T follicular helper cell (primary cell): ENCODE results near the gene ZNF438.
"Not testable (repeated sequence)": the region's sequence is repeated elsewhere in the genome, so short reads cannot be mapped to it uniquely, and the experiment has no call there.

ENCODE experiments used
- DNase-seq: peaks from one replicate; pipeline ENCODE4 v3.0.0-alpha.2; 2020; ENCODE audit warnings: low read depth

Gene ZNF438

DNA sequence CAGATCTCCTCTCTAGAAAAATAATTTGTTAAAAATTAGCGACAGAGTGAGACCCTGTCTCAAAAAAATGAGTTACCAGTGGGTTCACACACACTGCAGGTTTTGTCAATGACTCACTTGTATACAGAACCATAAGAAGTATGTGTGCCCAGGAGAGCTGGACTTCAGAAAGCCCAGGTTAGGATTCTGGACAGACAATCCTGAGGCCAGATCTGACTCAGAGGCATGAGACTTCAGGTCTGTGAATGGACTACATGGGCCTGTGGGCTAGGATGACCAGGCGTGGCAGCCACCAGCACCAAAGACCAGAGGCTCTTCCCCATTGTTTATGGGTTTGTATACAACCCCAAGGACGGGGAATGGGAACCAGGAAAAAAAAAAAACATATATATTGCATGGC is 9.3 kb upstream of the ZNF438 start:
- DNase-seq = no peak

DNA sequence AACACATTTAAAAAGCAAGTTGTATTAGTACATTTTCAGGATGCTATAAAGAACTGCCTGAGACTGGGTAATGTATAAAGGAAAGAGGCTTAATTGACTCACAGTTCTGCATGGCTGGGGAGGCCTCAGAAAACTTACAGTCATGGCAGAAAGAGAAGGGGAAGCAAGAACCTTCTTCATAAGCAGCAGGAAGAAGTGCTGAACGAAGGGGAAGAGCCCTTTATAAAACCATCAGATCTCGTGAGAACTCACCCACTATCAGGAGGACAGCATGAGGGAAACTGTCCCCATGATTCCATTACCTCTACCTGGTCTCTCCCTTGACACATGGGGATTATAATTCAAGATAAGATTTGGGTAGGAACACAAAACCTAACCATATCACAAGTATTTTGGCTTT is 7.3 kb upstream of the ZNF438 start:
- not testable (repeated sequence) for DNase-seq

DNA sequence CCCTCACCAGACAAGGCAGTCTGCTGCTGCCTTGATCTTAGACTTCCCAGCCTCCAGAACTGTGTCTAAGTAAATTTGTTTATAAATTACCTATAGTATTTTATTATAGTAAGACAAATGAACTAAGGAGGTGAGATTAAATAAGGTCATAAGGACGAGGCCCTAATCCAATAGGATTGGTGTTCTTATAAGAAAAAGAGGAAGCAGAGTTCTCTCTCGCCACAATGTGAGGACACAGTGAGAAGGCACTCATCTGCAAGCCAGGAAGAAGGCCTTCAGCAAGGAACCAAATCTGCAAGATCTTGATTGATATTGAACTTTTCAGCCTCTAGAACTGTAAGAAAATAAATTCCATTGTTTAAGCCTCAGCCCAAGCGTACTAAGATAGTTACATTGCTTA is 6.1 kb upstream of the ZNF438 start:
- no peak for DNase-seq

DNA sequence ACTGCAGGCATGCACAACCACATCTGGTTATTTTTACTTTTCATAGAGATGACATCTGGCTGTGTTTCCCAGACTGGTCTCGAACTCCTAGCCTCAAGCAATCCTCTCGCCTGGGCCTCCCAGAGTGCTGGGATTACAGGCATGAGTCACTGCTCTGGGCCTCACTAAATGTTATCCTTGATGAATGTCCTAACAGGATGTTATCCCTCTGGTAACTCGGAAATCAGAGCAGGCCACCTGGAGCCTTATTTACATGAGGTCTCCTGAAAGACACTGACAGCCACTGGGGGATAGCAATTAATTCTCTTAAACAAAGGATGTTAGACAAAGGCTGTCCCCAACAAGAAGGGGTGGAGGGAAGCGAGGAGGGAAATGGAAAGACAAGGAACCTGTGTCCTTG is 4.5 kb upstream of the ZNF438 start:
- DNase-seq = no peak

DNA sequence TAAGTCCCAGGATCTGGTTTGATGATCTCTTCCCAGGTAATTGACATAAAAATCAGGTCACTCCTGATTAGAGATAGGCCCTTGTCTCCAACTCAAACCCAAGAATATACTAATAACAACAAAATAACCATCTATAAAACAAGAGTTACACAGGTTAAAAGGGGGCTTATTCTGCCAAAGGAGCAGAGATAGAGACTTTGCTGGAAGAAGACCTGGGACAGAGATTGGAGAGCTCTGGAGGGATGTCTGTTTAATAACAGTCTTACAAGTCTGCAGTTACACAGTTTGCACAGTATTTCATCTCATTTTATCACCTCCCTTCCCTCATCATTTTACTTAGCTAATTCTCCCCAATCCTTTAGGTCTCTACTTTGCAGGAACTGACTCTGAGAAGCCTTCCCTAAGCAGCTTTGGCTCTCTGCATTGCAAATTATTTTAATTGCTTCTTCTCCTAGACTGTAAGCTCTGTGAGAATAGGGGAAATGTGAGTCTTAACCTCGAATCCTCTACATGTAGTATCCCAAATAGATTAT is 3.7 kb upstream of the ZNF438 start:
- no peak for DNase-seq

DNA sequence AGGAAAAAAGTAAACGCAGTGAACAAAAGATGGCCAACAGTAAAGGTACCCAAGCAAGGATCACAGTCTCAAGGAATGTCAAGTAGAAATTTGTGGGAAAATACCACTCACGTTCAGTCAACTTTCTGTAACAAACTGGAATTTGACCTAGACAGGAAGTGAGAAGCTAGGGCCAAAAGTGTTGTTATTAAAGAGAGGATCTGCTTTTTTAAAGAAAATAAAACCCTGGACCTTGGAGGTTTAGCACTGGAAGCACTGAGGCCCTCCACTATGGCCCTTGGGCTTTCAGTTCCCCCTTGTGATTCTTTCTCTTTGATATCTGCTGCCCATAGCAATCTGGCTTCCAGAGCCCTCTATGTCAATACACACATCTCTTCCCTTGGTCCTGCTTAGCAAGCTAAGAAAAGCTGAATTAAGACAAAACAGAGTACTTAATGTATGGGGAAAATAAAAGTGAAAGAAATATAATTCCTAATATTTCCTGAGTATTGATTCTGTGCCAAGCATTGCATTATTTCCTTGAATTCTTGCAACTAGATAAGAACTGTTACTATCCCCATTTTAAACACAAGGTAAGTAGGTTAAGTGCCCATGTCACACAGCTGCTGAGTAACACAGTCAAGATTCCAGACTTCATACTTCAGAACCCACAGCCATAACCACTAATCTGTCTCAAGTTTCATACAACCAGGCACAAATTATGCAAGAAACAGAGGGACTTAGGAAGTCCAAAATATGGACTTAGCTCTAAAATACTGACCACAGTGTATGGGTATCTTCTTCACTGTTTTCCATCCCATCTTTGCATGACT is 2.6 kb upstream of the ZNF438 start:
- no peak for DNase-seq

DNA sequence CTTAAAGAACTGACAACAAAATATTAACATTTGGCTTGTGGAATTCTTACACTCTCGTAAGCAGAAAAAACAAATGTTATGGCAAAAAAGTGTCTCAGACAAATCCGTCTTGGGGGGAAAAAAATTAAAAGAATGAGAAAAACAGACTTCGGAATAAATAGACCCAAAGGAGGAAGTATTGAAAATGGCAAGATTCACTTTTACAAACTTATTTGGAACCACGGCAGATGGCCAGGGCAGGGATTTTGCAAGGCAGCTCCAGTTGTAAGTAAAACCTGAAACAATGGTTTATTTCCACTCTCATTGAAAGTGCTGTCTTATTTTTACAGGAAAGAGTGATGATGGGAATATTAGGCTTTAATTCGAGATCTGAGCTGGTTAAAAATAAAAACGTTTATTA is 1.5 kb upstream of the ZNF438 start:
- no peak for DNase-seq

DNA sequence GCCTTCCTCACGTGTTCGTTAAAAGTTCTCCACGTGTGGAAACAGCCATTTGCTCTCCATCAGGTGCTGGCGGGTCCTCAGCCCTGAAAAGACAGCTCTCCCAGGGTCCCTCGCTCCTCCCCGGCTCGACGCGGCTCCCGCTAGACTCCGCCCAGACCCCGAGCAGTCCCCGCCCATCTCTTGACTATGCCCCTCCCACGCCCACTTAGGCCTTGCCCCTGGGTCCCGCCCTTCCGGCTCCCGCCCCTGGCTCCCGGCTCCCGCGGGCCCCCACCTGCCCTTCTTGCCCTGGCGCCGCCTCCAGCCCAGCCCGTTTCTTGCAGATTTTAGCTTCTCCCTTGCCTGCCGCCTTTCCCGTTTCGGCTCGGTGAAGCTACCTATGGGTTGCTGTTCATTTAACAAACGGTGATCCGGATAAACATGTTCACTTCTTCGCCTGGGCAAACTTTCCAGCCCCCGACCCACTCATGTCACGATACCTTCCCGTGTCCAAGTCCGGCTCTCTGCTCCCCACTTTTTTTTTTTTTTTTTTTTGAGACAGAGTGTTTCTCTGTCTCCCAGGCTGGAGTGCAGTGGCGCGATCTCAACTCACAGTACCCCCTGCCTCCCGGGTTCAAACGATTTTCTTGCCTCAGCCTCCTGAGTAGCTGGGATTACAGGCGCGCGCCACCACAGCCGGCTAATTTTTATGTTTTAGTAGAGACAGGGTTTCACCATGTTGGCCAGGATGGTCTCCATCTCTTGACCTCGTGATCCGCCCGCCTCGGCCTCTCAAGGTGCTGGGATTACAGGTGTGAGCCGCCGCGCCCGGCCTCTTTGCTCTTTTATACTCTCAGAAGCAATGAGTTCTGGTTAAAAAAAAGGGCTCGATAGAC is 830 bp upstream of the ZNF438 start:
- peak; percentile 91 for DNase-seq

DNA sequence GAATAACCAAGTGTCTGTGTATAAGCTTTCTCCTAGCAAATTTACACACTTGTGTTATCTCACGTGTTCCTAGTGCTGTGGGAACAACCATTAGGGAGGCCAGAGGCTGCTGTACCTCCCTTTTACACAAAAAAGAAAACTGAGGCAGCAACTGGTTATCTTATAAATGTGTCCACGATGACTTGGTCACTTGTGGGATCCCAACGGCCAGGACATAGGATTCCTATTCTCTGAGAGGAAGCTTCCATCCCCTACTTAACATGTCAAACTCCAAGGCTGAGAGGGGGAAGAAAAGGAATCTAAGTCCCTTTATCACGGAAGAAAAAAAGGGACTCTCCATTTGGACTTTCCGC is 484 bp downstream of the ZNF438 start:
- no peak for DNase-seq

DNA sequence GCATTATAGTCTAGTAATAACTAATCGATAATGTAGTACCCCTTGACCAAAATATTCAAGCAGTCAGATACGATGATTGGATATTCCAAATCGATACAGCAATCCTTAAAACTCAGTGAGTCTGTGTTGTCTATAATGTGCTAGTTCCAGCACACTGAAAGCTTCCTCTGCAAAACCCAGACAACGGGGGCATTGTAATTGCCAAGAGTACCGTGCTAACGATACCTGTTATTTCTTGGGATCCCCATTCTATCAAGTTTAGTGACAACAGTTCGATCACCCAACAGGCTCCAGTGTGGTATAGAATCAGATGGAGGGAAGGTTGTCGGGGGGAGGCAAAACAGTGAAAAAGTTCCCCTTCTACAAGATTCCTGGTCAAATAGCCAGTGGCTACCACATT is 865 bp downstream of the ZNF438 start:
- DNase-seq = no peak

DNA sequence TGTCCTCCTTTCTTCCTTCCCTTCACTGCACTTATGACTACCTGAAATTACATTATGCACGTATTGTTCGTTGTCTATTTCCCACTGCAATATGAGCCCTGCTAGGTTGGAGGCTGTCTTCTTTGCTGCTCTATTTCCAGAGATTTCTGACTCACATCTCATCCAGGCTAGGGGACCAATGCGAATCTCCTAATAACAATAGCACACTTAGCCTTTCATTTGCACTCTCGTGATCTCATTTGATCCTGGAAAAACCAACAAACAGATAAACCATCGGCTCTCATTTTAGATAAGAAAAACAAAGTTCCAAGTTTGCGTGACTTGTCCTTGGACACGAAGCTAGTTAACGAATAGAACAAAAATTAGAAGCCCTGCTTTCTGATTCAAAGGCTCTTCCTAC is 1.4 kb downstream of the ZNF438 start:
- no peak for DNase-seq

DNA sequence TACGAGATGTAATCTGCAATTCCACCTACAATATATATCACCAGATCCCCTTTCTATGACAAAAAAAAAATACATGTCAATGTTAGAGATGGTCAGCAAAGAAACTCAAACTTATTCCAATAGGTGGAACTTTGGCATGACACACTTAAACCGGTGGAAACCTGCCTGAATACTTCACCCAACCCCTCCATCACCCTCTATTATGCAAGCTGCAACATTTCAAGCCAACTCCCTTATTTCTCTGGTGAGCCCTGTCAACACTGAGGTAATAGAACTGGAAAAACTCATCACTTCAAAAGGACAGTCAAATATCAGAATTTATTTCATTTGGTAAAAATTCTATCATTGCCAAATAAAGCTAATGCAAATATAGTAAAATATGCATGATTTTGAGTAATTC is 3.6 kb downstream of the ZNF438 start:
- DNase-seq = no peak

DNA sequence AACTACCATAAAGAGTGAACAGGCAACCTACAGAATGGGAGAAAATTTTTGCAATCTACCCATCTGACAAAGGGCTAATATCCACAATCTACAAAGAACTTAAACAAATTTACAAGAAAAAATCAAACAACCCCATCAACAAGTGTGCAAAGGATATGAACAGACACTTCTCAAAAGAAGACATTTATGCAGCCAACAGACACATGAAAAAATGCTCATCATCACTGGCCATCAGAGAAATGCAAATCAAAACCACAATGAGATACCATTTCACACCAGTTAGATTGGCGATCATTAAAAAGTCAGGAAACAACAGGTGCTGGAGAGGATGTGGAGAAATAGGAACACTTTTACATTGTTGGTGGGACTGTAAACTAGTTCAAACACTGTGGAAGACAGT is 5.4 kb downstream of the ZNF438 start:
- DNase-seq = not testable (repeated sequence)

DNA sequence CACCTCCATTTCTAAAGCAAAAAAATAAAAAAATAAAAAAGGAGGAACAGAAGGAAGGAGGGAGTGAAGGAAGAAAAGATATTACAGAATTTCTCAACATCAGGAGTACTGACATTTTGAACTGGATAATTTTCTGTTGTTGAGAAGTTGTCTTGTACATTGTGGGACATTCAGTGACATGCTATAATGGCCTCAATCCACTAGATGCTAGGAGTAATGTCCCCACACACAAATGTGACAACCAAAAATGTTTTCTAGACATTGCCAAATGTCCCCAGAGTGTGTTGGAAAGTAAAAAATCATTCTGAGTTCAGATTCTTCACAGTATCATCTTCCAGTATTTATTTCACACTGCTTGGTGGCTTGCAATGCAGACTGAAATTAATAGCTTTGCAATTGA is 6.5 kb downstream of the ZNF438 start:
- no peak for DNase-seq

DNA sequence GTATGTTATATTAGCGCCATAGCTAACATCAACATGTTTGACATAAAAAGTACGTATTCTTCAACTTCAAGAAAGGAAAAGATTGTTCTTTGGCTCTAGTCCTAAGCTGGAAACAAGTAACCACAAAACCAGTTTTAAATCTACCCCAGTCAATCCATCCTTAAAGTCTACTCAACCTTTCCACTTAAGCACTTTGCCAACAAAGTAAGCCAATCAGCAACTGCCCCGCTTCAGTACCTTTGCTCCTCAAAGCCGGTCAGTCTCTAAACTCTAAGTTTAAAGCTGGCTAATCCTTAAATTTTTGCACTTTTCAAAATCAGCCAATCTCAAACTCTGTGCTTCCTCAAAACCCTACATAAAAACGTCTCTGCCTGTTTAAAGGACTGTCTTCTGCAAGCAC is 8.1 kb downstream of the ZNF438 start:
- DNase-seq = no peak

DNA sequence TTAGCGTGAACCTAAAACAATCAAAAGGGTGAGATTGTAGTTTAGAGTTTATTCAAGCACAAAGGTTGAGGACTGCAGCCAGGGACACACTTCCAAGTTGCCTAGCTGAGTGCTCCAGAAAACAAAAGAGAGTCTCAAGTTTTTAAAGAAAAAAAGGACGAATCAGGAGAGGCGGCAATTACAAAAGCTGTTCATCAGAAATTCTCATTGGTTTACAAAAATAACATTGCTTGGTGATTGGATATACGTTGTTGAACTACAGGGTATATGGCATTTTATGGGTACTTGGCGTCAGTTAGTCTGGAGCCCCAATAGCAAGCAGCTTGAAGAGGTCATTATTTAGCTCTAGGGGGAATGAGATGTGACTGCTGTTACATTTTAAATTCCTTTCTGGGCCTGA is 11.5 kb downstream of the ZNF438 start:
- DNase-seq = no peak

DNA sequence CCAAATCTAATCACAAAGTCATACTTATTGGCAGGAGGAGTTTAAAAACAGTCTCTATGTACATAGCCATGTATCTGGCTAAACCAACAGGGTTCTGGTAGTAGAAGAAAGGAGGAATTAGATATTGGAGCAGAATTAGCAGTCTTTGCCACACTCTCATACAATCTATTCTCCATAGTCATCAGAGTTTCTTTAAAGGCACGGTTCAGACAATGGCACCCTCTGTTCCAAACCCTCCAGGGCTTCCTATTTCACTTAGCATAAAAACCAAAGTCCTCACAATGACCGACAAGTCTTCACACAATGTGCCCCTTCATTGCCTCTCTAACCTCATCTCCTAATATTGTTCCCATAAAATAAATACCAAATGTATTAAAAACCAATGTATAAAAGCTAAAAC is 12.7 kb downstream of the ZNF438 start:
- no peak for DNase-seq

DNA sequence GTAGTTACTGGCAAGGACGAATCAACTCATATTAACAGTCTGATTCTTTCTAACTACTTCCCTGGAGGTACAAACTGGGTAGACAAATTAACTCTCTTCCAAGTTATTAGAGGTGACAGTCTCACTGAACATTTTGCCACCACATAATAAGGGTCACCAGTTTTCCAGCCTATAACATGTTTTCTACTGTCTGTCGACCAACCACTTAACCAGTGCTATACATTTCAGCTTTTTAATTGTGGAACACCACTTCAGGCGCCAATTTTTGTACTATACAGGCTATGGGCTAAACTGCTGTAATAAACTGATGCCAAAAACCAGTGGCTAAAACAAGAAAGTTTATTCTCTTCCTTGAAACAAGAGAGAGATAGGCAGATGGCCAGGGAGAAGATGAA is 13.3 kb downstream of the ZNF438 start:
- no peak for DNase-seq

DNA sequence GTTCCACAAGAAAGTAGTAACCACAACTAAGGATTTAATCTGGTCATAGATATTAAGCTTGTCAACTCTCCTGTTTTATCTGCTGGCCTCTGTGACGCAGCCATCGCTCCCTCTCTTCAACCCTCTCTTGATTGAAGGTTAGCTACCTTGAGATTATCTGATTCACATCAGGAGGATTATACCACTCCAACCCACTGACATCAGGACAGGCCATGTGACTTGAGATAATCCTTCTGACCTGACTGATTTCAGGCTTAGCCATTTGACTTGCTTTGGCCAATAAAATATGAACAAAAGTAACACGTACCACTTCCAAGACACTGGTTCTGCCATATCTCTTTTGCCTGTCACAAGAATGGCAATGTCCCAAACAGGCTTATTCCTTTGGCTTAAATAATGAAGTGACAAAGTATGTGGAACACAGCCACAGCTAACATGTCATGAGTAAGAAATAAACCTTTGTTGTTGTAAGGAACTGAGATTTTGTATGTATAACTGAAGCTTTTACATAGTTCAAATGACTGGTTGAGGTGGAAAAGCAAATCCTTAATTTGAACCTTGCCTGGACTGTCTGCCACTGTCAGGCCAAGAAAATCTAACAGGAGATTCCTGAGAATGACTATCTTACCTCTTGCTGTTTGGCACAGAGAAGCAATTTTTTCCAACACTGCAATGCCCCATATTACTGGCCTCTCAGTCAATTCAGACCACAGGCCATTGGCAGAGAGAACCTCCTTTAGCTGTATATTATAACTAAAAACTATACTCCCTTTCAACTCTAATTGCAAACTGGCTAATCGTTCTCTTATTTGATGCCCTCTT is 13.9 kb downstream of the ZNF438 start:
- no peak for DNase-seq

DNA sequence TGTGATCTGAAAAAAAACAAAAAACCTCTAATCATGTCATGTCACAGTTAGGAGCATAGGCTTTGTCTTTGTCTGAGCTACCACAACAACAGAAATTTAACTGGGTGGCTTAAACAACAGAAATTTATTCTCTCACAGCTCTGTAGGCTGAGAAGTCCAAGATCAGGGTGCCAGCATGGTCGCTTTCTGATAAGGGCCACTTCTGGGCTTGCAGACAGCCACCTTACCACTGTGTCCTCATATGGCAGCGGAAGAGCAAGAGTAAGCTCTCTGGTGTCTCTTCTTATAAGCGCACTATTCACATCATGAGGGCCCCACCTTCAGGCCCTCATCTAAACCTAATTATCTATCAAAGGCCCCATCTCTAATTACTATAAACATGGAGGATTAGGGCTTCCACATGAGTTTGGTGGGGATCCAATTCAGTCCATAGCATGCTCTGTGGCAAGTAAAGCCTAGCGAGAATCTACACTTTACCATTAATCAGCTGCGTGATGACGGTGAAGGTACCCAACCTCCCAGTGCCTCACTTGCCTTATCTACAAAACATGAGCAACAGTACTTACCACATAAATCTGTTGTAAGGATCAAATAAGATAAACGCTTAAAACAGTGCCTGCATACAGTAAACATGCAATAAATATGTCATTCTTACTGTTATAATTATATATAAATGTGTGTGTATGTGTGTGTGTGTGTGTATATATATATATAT is 17.3 kb downstream of the ZNF438 start:
- no peak for DNase-seq

DNA sequence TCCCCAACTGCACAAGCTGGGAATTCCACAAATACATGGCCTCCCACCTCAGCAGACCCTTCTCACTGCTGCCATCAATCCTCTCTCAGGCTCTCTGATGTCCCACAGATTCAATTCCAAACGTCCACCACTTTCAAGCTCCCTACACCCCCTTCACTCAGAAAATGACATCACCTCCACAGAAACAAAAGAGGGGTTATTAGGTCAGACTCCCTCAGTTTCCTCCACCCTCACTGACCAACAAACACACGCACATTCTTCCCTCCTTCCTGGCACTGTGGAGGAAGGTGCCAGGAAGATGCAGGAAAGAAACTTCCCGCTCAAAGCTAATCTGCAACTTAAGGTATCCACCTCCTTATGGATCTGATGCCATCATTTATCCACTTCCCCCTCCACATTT is 18.3 kb downstream of the ZNF438 start:
- DNase-seq = no peak

DNA sequence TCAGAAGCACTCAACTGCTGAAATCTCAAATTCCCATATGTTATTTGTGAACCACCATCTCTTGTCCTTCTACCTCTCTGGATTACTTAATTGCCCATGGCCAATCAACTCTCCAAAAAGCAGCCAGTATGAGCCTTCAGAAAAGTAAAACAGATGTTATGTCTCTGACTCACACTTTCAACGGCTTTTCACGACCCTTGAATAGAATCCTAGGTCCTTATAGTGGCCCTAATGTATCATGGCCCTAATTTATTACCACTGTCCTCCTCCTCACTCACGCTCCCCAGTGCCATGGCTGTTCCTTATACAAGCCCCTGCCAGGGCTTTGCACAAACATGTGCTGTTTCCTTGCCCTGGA is 20.0 kb downstream of the ZNF438 start:
- DNase-seq = no peak
